Medulla oblongata (tissue), 1 donor: ENCODE measurements around the gene ADCY4.

Source experiments
- DNase-seq: peaks from one replicate; pipeline ENCODE4 v3.0.0-alpha.2; 2015; ENCODE audit errors: extremely low spot score

The ADCY4 gene

GRCh38 chr14:24277071-24277470, 57.8 kb downstream of the ADCY4 start:
- DNase-seq, result no peak

DNA sequence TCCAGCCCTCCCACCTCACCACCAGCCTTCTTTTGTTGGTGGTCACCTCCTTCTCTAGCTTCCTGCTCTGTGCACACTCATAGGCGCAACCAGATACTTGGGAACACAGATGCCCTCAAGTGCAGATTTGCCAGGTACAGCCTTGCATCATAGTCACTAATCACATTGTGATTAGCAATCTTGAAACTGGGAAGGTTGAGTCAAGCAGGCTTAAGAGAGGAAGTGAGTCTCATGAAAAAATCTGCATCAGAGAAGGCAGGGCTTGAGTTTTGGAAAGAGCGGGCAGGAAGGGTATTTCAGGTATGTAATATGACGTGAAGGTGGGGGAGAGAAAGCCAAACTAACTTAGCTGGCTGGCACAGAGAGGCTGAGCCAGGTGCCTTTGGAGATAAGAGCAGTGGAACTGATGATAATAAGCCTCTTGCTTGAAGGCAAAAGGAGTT, 60.7 kb downstream of the ADCY4 start:
- peak; percentile 86 for DNase-seq

DNA sequence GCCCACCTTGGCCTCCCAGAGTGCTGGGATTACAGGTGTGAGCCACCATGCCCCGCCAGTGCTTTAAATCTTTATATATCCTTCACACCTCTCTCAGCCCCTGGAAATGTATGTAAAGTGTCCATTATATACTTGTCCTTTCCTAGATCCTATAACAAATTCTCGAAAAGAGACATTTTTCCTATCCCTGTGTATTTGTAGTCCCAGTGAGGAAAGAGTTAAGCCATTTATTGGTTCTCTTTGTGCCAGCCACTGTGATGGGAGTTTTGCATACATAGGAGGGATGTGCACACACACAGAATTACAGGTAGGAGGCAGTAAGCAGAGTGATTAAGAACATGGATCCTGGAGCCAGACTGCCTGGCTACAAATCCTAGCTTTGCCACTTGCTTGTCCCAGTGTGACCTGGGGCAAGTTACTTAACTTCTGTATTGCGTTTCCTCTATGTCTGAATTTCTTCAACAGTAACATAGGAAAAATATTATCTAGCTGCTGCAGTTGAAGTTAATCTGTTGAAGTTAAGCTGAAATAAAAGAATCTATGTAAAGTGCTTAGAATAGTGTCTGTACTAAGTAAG, 61.4 kb downstream of the ADCY4 start:
- no peak for DNase-seq

DNA sequence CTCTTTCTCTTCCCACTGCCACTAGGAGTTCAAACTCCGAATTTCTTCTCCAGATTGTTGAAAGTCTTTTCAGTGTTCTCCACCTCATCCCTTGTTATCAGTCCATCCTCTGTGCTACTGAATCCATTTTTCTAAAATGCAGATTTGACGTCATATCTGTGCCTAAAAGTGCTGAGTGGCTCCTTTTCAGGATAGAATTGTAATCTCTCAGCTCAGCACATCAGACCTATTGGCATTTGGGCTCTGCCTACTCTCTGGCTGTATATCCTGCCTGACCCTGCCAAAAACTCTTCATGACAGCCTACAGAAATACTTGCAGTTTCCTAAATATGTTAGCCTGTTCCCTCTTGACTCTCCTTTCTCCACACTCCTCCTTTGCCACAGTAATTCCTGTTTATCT, 62.4 kb downstream of the ADCY4 start:
- DNase-seq, result no peak

- no peak for DNase-seq
Measured at GRCh38 chr14:24271834-24272263, 63.0 kb downstream of the ADCY4 start.

DNA sequence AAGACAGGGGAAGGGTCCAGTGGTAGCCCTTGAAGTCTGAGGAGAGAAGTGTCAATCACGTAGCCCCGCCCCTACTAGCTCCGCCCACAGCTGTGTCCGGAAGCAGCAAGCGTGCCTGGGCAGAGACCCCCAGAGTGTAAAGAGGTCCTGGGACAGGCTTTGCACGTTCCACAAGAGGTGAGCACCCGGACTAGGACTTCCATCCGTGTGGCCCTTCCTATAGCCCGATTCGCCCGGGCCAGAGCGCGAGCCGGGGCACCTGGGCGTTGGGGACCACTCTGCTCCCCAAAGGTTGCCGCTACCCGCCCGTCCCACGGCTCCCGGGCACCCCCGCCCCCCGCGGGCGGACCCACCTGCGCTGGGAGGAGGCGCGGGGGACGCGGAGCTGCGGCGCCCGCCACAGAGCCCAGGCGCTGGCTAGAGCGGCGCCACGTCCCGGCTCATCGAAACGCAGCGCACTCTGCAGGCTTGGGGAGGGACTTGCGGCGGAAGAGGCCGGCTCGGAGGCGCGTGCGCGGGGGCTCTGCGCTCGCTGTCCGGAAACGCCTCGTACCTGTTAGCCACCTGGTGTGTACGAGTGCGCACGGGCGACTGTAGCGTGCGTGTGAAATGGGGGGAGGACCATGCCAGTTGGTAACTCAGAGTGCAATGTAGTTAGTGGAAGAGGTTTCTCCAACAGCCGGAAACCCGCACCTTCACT, 63.6 kb downstream of the ADCY4 start, which contains the start of gene RABGGTA:
Gene RABGGTA (minus strand): TSS at position 464 of the 700 bp plus-strand sequence. CDS start 482 bp downstream, outside the sequence.
- peak; percentile 88 for DNase-seq

GRCh38 chr14:24270537-24271133, 64.2 kb downstream of the ADCY4 start:
- no peak for DNase-seq

DNA sequence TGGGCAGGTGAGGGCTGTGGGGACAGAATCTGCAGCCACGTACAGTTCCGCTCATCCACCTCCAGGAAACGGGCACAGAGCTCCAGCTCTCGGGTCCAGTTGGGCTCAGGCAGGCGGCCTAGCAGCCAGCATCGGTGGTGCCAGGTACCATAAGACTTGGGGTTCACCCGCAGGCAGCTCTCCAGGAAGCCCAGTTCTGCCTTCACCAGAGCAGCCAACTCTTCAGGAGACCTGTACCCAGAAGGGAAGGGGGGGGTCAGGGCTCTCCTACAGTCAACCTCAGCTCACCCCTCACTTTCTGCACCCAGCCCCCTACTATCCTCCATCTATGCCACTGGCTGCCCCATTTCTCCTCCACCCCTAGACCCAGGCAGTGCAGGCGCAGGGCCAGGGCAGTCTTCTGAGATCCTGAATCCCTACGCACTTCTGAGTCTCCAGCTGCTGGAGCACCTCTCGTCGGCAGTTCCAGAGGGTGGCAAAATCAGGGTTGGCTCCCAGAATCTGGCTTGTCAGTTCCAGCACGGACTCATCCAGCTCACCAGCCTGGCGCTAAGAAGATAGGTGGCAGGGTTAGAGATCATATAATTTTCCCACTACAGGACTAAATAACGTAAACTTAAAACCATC, 64.8 kb downstream of the ADCY4 start:
- DNase-seq, result no peak

- no peak for DNase-seq
Measured at GRCh38 chr14:24269368-24269767, 65.5 kb downstream of the ADCY4 start.
